ENCODE data around the gene NACC2.

Gene NACC2

GRCh38 chr9:135957431-135957830 is 137.7 kb downstream of the NACC2 start:
- DNase-seq (ENCODE audit: low spot score) = peak; percentile 25

- no peak for DNase-seq (ENCODE audit: low spot score)
These were observed 138.3 kb downstream of the NACC2 start for GRCh38 chr9:135956802-135957174.

All from hematopoietic multipotent progenitor cell treated with erythropoietin and hydrocortisone succinate and interleukin-3 and kit ligand, for 15 days (in vitro differentiated cells).